GM12864 (cell line): ENCODE measurements around the gene TRMT11.
A peak's percentile ranks its signal among the peaks of the same experiment; 100 is the strongest.

ENCODE experiments used
- DNase-seq: peaks from one replicate; pipeline ENCODE4 v3.0.0-alpha.2; 2011; ENCODE audit warnings: low read depth
- H3K4me3 ChIP-seq: 2 replicates; pipeline ENCODE4 v1.5.1; 2011; ENCODE audit warnings: mild to moderate bottlenecking, low read depth, low read length, control low read depth
- TF ChIP-seq, protein P1 (sequence below): IDR thresholded peaks from 2 replicates; pipeline ENCODE4 v1.5.1; 2011; ENCODE audit warnings: low read depth, mild to moderate bottlenecking, moderate library complexity, low read length, control low read depth, inconsistent platforms; ENCODE audit errors: missing control alignments

TRMT11 gene

DNA sequence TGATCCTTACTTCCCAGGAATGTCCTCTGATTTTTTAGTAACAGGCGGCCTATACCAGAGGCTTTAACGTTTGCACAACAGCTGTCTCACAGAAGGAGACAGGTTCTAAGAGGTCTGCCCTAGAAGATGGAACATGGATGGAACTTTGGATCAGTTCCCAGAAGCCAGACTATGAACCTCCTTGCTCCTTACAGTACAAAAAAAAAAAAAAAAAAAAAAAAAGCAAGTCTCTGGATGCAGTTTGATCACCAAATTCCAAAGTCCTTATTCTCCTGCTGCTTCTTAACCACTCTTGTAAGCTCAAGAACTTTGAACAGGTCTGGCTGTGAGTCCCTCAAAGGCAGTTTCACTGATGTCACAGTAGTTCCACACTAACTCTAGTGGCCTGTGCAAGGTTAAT lies 2.0 kb upstream of the TRMT11 start:
- H3K4me3 ChIP-seq = no peak overlapping the region
- TF ChIP-seq, protein P1, sequence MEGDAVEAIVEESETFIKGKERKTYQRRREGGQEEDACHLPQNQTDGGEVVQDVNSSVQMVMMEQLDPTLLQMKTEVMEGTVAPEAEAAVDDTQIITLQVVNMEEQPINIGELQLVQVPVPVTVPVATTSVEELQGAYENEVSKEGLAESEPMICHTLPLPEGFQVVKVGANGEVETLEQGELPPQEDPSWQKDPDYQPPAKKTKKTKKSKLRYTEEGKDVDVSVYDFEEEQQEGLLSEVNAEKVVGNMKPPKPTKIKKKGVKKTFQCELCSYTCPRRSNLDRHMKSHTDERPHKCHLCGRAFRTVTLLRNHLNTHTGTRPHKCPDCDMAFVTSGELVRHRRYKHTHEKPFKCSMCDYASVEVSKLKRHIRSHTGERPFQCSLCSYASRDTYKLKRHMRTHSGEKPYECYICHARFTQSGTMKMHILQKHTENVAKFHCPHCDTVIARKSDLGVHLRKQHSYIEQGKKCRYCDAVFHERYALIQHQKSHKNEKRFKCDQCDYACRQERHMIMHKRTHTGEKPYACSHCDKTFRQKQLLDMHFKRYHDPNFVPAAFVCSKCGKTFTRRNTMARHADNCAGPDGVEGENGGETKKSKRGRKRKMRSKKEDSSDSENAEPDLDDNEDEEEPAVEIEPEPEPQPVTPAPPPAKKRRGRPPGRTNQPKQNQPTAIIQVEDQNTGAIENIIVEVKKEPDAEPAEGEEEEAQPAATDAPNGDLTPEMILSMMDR = no peak
- DNase-seq = no peak

DNA sequence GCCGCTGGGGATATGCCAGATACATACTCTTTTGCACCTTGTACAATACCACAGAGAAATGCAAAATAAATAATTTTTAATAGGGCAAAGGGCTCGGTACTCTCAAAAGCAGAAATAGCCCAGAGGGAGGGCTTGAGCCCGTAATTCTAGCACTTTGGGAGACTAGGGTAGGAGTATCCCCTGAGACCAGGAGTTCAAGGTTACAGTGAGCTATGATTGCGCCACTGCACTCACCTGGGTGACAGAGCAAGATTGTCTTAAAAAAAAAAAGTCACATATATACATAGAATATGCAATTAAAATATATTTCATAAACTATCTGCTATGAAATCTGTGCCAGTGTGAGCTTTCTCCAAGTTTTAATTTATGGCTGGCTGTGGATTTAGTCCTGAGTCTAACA lies 818 bp upstream of the TRMT11 start:
- TF ChIP-seq, protein P1 = no peak
- no peak for DNase-seq
- peak overlapping the region; percentile 85 for H3K4me3 ChIP-seq

DNA sequence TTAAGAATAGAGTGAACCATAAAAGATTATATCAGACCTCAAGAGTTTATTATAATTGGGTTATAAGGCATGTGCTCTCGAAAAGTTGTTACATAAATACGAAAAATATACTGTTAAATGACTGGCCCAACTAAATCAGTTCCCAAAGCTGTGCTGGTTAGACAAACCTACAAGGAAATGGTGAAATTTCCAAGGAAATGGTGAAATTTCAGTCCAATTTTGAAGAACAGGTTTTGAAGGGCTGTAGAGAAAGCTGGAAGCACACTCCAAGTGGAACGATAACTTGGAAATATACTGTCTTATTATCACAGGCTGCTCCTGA lies 400 bp upstream of the TRMT11 start:
- no peak for DNase-seq
- peak overlapping the region; percentile 85 for H3K4me3 ChIP-seq
- TF ChIP-seq, protein P1 = no peak

DNA sequence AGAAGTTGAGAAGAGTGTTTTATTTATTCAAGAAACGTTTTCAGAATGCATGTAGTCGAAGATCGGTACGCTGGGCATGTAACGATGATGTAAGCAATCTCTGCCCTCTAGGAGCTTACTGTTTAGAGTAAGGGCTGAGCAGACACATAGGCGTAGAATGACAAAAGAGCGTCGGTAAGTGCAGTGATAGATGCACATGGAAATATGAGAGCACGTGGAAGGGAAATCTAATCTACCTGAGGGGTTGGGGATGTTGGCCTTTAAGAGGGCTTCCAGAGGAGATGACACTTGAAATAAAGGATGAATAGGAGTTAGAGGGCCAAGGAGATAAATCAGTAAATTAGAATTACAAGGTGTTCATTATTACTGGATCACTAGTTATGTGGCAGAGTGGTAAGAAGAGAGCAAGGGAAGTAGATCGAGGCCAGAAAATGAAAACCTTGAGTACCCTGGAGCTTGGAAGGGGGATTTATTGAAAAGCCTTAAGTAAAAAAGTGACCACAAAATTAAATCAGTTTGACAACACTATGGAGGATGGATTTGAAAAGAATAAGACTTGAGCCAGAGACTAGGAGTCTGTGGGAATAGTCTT lies 782 bp downstream of the TRMT11 start:
- peak; percentile 27 for DNase-seq
- TF ChIP-seq, protein P1 = no peak
- peak overlapping the region; percentile 85 for H3K4me3 ChIP-seq

DNA sequence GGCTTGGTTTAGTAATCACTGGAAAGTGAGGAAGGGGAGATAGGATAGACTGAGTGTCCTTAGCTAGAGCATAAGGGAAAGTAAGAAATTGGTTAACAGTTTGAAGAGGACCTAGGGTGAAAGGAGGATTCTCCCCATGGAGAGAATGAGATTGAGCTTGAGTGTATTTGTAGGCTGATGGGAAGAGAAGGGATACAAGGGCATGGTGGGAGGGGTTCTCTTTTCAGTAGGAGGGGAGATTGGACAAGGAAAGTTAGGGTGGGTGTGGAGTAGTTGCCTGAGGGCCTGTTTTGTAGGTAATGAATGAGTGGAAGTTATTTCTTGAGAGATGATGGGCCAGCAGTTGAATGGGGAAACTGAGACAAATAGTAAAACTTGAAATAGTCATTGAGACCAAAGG lies 1.9 kb downstream of the TRMT11 start:
- no peak for DNase-seq
- TF ChIP-seq, protein P1 = no peak
- H3K4me3 ChIP-seq = peak overlapping the region; percentile 9; the same call in 1 of the 2 replicates

DNA sequence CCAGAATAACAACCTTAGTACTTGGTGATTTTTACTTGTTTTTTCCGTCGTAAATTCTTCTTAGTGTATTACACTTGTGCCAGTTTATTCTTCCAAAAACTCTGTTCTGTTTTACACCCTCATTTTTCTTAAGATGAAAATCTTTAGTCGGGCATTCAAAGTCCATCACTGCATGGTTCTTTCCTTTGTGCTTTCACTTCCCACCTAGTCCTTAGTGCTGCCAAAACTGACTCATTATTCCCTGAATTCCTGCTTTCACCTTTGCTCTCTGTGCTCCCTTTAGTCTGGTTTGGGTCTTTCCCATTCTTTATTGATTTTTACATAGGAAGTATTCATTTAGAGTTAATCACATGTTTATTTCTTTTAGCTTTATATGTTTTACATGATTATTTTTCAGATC lies 3.3 kb downstream of the TRMT11 start:
- no peak for DNase-seq
- TF ChIP-seq, protein P1 = no peak
- no peak overlapping the region for H3K4me3 ChIP-seq

DNA sequence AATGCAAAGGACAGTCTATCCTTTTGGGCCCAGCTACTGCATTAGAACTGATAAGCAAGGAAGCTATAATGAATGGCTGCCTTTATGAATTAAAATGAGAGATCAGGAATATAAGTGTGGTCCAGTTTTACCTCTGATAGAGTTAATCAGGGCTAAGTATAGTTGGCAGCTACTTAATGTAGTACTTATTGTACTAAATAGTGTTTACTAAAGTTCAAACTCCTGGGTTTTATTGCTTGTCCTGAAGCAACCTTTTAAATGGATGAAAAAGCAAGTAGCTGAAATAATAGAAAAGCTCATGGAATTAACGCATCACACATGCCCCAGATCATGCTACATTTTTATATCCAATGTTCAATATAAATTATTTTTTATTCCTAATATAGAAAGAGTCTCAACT lies 5.3 kb downstream of the TRMT11 start:
- no peak overlapping the region for H3K4me3 ChIP-seq
- no peak for DNase-seq
- TF ChIP-seq, protein P1 = no peak
